ENCODE results near the gene BPTF.
"Not testable (repeated sequence)": the region's sequence is repeated elsewhere in the genome, so short reads cannot be mapped to it uniquely, and the experiment has no call there.

The BPTF gene

GRCh38 chr17:67974598-67975066, 149.3 kb downstream of the BPTF start:
- DNase-seq, result no peak

DNA sequence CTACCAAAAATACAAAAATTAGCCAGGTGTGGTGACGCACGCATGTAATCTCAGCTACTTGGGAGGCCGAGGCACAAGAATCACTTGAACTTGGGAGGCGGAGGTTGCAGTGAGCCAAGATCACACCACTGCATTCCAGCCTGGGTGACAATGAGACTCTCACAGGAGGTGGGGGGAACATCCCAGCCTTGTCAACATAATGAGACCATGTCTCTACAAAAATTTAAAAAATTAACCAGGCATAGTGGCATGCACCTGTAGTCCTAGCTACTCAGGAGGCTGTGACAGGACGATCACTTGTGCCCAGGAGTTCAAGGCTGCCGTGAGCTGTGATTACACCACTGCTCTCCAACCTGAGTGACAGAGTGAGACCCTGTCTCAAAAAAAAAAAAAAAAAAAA, 151.0 kb downstream of the BPTF start:
- DNase-seq, result not testable (repeated sequence)

DNA sequence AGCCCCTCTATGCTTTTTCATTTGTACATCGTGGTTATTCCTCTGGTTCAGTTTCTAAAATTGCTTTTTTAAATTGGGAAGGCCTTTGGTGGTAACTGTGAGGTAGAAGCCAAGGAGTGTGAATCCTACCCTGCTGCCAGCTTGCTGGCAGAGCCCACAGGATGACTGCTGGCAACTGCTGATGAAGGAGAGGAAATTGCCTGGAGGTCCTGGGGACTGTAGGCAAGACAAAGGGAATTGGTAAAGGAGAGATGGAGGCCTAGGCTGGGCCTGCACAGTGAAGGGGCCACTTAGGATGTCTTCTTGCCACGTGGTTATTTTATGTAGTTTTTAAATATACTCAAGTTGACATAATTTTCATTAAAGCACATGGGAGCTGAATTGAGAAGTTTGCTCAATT, 155.2 kb downstream of the BPTF start:
- DNase-seq, result no peak

- DNase-seq, result not testable (repeated sequence)
Observed at GRCh38 chr17:67980883-67981282, 155.6 kb downstream of the BPTF start.

GRCh38 chr17:67982034-67982640, 156.8 kb downstream of the BPTF start:
- DNase-seq, result peak; percentile 16

- DNase-seq, result no peak
Observed at GRCh38 chr17:67982686-67983382, 157.5 kb downstream of the BPTF start.

GRCh38 chr17:67983383-67983688, 158.0 kb downstream of the BPTF start:
- no peak for DNase-seq

DNA sequence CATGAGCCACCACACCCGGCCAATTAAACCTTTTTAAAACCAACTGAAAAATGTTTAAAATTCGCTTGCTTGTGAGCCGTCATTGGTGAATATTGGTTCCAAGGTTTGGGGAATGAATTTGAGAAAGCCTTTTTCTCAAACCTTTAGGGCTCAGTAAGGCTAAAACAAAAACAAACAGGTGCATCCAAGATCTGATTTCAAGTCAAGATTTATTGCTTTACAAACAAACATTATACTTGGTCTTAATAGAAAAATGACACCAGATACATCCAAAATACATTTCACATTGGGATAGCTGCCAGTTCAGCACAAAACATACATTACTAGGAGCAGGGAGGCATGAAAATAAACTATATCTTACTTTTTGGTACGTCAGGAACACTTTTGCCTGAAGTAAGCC, 165.6 kb downstream of the BPTF start:
- no peak for DNase-seq

DNA sequence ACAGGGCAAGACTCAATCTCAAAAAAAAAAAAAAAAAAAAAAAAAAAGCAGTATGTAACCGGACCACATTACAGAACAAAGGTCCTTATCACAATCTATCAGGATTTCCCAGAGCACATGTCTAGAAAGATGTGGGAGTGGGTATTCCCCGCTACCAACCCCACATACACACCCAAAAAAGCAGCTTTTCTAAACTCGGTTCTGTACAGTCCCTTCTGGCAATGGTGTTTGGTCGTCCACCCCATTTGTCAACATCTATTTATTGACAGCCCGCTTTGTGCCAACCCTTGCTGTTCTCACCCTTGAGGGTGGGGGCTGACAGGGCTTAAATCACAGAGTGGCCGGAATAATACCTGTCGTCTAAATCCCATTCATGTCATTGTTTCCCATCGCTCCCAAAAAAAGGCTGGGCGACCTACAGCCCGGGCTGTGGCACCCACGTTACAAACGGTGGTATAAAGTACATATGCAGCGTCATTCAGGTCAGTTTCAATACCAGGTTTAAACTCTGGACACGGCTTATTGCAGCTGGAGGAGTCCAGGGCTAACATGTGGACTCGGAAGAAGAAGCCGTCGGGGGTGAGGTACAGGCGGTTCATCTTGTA, 167.3 kb downstream of the BPTF start:
- no peak for DNase-seq

DNA sequence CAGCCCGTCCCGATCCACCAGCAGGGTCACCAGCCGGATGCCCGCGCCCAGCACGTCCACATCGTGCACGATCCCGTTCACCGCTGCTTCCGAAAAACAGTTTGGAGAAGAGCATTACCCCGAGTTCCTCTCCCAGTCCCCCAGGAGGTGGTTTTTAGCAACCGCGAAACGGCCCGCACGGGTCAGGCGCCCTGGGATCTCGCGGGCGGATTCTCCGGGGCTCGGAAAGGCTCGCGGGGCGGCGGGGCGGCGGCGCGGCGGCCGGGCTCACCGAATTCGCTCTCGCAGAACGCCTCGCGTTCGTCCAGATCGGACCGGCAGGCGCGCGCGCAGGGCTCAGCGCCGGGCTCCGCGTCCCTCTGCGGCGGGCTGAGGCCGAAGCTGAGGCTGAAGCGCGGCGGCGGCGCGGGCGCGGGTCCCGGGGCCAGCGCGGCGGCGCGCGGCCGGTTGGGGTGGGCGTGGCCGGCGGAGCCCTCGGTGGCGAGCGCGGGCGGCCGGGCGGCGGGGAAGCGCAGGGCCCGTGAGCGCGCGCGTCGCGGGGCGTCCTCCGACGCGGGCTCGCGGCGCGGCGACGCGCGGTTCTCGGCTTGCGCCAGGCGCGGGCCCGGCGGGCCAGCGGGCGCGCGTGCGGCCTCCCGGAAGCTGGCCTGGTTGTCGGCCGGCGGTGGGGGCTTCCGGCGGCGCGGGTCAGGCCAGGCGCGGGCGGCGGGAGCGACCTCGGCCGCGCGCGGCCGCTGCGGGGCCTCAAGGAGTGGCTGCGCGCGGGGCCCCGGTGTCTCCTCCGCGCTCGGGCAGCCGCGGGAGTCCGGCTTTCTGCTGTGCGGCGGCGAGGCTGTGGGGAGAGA, 168.1 kb downstream of the BPTF start:
- DNase-seq, result peak; percentile 92

DNA sequence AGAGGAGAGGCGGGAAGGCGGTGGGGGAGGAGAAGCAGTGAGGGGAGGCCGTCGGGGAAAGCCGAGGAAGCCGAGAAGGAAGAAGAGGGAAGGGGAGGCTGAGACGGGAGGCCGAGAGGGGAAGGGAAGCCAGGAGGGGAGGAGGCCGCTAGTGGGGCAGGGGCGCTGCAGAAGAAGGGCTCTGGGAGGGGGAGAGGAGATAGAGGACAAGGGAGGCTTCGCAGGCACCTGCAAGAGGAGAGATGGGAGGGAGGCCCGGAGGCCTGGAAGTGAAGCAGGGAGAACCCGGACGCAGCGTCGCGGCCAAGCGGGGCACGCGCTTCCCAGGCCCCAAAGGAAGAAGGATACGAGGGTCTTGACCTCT, 168.7 kb downstream of the BPTF start:
- DNase-seq, result no peak

DNA sequence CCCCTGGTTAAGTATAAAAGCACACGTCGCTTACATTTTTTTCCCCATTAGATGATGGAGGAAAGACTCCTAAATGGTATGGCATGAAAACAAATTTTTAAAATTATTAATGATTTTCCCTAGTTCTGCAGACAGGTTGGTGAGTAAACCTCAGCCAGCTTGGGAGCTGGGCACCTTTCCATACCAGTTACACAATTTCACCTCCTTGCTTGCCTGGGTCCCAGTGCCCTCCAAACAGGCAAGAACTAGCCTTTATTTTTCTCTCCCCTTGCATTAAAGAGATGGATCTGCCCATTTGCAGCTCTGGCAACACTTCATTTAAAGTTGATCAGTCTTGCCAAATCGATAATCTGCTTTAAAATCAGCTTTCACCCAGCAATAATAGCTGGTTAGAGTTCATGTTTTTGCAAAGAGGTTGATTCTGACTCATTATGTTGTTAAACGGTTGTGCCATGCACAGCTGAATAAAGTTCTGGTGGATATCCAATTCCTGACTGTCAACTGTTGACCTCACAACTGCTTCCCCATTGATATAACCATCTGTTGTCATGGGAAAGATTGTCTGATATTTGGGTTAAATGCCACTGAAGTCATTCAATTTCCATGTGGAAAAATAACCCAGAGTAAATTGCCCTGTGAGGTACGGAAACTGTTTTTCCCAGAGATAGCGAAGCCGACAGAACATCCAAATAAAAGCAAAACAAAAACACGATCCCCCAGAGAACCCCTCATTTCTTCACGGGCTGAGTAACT, 169.7 kb downstream of the BPTF start:
- DNase-seq, result peak; percentile 40

DNA sequence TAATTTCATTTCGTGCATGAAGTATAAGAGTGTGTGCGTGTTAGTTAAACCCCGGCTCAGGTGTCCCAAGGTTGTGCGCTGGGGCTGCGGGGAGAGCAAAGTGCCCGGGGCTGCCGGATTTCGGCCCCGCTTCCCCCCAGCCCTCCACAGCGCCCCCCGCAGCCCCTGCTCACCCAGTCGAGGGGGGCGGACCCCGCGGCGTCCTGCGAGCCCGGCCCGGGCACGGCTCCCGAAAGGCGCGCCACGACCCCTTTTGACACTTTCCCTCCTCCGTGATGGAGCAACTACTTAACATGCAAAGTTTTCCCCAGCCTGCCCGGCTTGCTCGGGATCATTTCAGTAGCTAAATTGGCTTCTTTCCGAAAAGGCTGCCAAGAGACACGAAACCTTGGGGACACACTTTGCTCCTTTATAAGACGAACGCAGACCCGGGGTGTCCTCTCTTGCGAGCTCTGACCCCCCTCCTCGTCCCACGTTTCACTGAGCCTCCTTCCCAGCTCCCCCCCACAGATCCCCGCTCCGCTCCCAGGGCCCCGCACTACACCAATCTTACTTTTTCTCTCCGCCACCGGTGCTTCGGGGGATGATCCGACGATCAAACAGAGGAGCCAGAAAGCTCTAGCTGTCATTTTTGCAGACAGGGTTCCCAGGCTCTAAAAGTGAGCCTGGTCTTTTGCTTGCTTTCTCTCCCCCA, 170.4 kb downstream of the BPTF start:
- peak; percentile 66 for DNase-seq

DNA sequence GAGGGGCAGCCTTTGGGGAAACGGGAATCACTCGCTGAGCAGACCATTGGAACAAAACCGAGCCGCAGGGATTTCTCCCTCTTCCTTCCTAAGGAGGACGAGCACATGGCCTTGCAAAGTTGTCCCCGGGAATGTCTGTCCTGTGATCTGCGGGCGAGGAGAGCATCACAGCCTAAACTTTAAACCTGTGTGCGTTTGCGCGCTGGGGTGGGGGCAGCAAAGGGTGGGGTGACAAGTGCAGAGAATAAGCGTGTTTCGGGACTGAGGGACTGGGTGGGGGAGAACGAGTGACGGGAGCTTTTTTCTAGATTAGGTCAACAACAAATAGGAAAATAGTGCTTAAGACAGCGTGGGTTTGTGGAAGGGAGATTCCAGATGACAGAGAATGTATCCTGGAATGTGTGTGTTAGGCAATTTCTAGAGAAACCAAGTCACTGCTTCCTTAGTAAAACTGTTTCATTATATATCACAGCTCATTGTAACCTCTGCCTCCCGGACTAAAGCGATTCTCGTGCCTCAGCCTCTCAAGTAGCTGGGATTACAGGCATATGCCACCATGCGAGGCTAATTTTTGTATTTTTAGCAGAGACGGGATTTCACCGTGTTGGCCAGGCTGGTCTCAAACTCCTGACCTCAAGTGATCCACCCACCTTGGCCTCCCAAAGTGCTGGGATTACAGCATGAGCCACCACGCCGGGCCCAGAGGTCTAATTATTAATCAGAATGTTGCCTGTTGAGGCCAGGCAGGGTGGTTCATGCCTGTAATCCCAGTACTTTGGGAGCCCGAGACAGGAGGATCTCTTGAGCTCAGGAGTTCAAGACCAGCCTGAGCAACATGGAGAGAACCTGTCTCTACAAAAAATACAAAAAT, 171.2 kb downstream of the BPTF start, which contains the start of gene C17orf58:
Gene C17orf58, minus strand, starts transcription at position 169 of the 871 bp plus-strand sequence. CDS start 271 bp downstream, outside the sequence.
- peak; percentile 31 for DNase-seq

DNA sequence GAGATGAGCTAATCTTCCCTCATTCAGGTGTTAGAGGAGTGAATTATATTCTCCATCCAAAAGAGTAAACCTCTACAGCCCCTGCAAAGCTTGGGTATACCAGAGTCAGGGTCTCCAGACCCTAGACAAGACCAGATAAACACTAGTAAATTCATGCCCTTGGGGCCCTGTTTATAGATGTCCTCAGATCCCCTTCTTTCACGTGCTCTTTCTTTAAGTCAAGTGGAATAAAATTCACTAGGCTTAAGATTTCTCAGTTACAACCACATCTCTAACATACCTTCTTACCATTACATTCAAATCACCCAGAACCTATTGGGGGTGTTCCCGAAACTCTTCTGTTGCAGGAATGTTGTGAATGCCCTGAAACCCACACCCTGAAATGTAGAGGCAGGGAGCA, 173.2 kb downstream of the BPTF start:
- no peak for DNase-seq

DNA sequence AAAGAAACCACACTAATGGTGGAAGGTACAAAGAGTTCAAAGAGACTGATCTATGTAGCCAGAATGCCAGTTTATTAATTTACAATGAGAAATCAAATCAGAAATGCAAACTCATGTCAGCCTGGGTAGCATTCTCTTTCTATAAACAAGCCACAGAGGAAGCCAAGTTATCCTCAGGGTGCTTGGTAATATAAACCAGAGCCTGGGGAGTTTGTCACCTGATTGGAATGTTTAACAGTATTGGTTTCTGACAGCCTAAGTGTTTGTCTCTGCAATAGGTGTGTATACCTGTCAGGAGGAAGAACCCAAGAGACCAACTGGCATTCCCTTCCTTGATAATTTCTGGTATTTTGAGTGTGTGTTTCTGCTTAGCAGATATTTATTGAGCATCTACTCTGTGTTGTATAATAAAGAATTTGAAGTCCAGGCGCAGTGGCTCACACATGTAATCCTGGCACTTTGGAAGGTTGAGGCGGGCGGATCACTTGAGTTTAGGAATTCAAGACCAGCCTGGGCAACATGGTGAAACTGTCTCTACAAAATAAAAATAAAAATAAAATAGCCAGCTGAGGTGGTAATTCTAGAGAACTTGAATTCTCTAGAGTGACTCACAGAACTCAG, 174.1 kb downstream of the BPTF start:
- no peak for DNase-seq

DNA sequence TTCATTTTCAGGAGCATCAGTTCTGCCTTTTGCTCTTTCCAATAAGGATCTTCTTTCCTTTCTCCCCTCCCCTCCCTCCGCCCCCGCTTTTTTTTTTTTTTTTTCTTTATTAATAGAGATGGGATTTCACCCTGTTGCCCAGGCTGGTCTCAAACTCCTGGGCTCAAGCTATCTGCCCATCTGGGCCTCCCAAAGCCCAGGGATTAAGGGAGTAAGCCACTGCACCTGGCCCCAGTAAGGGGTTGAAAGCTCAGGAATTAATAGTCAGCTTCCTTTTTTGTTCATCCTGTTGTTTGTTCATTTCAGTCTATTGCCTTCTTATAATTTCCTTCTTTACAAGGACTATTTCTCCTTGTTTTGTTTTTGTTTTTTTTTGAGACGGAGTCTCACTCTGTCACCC, 178.9 kb downstream of the BPTF start:
- no peak for DNase-seq

- no peak for DNase-seq
Observed at GRCh38 chr17:68006797-68007196, 181.5 kb downstream of the BPTF start.

DNA sequence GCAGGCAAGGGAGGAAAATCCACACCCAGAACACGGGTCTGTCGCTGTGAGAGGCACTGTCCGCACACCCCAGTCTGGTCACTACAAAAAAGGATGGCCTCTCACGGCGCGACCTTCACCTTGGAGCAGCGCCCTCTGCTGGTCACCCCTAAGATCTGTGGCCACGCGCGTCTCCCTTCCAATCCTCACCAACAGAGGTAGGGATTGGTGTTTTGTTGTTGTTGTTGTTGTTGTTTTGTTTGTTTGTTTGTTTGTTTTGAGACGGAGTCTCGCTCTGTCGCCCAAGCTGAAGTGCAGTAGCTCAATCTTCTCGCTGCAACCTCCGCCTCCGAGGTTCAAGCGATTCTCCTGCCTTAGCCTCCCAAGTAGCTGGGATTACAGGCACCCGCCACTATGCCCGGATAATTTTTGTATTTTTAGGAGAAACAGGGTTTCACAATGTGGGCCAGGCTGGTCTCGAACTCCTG, 185.9 kb downstream of the BPTF start:
- no peak for DNase-seq

GRCh38 chr17:68013385-68013784, 188.1 kb downstream of the BPTF start:
- no peak for DNase-seq
